SK-N-SH (cell line): ENCODE results near the gene CCL24. TPM values are rescaled to one million over a fixed set of nuclear protein-coding genes. Genes with fewer than 3 reads are reported as not detected.

Experiments
- CTCF ChIA-PET: fragments of 300-600, 350-600 bp; formaldehyde crosslinking; extraction: SDS; loops from one replicate; lab custom pipeline; 2021; lab: Yijun Ruan, JAX
- POLR2A ChIA-PET: fragments of 350-600 bp; sonication (Branson Sonifier 250); formaldehyde crosslinking; extraction: SDS; loops from one replicate; lab custom pipeline; 2020; ENCODE audit warnings: antibody characterized with exemption, inconsistent platforms; lab: Yijun Ruan, JAX
- DNase-seq: peaks from one replicate; pipeline ENCODE4 v3.0.0; 2012
- H2AFZ ChIP-seq: fragments of 200-600 bp; sonication (generic); 2 replicates; pipeline ENCODE4 v1.8.1; 2016; ENCODE audit warnings: antibody characterized with exemption, mild to moderate bottlenecking, low read depth
- H3F3A ChIP-seq: fragments of 200-600 bp; sonication (generic); replicated peaks from 2 replicates; pipeline ENCODE3; 2016; ENCODE audit warnings: antibody characterized with exemption, mild to moderate bottlenecking; ENCODE audit not compliant: insufficient read depth
- H3K27ac ChIP-seq, 2 experiments: fragments of 200-500 bp in 1 of 2; fragments of 200-600 bp in 1 of 2; sonication (Bioruptor generic) in 1 of 2; sonication (generic), shearing (Covaris generic) in 1 of 2; 2 replicates each; pipeline versions ENCODE4 v1.5.1 to v1.6.1; 2014 to 2016; ENCODE audit warnings: low read depth in 2 of 2, inconsistent platforms in 1 of 2, low read length in 1 of 2, mild to moderate bottlenecking in 1 of 2, mixed read lengths in 1 of 2
- H3K27me3 ChIP-seq: fragments of 200-600 bp; sonication (generic), shearing (Covaris generic); 2 replicates; pipeline ENCODE4 v1.6.1; 2016; ENCODE audit warnings: mixed run types; ENCODE audit not compliant: insufficient read depth
- H3K36me3 ChIP-seq, 2 experiments: fragments of 200-500 bp in 1 of 2; fragments of 200-600 bp in 1 of 2; sonication (Bioruptor generic) in 1 of 2; sonication (generic) in 1 of 2; replicated peaks in 1 of 2; 2 replicates each; pipeline versions ENCODE3 to v1.5.1; 2014 to 2016; ENCODE audit warnings: low read length in 1 of 2, mild to moderate bottlenecking in 1 of 2; ENCODE audit not compliant: insufficient read depth in 2 of 2, control insufficient read depth in 1 of 2
- H3K4me1 ChIP-seq, 2 experiments: fragments of 200-500 bp in 1 of 2; fragments of 200-600 bp in 1 of 2; sonication (Bioruptor generic) in 1 of 2; sonication (generic), shearing (Covaris generic) in 1 of 2; 2 replicates each; pipeline versions ENCODE4 v1.5.1 to v1.6.1; 2014 to 2016; ENCODE audit warnings: low read depth in 1 of 2, low read length in 1 of 2, mixed run types in 1 of 2; ENCODE audit not compliant: insufficient read depth in 2 of 2, control insufficient read depth in 1 of 2
- H3K4me2 ChIP-seq: fragments of 200-600 bp; sonication (generic), shearing (Covaris generic); 2 replicates; pipeline ENCODE4 v1.6.1; 2017; ENCODE audit warnings: mixed run types
- H3K4me3 ChIP-seq, 2 experiments: fragments of 200-500 bp in 1 of 2; fragments of 200-600 bp in 1 of 2; sonication (Bioruptor generic) in 1 of 2; sonication (generic), shearing (Covaris generic) in 1 of 2; 2 replicates each; pipeline versions ENCODE4 v1.5.1 to v1.8.1; 2014 to 2016; ENCODE audit warnings: low read depth in 2 of 2, inconsistent platforms in 1 of 2, low read length in 1 of 2, mild to moderate bottlenecking in 1 of 2, mixed read lengths in 1 of 2, moderate library complexity in 1 of 2
- H3K79me2 ChIP-seq: fragments of 200-600 bp; sonication (generic); 2 replicates; pipeline ENCODE4 v1.8.1; 2017; ENCODE audit warnings: mild to moderate bottlenecking; ENCODE audit not compliant: insufficient read depth
- H3K9ac ChIP-seq: fragments of 200-600 bp; sonication (generic); 2 replicates; pipeline ENCODE4 v1.6.1; 2017; ENCODE audit warnings: mixed run types
- H3K9me2 ChIP-seq: fragments of 200-600 bp; sonication (generic); 2 replicates; pipeline ENCODE4 v1.6.1; 2017; ENCODE audit warnings: mixed run types
- H3K9me3 ChIP-seq: fragments of 200-600 bp; sonication (generic); 2 replicates; pipeline ENCODE4 v1.6.1; 2017; ENCODE audit warnings: mixed run types, mild to moderate bottlenecking, moderate library complexity
- H4K20me1 ChIP-seq: fragments of 200-600 bp; sonication (generic); 2 replicates; pipeline ENCODE4 v1.6.1; 2017; ENCODE audit warnings: mild to moderate bottlenecking, mixed run types; ENCODE audit not compliant: insufficient read depth
- CHD2 ChIP-seq: fragments of 150-350 bp; IDR thresholded peaks from 2 replicates; pipeline ENCODE4 v1.6.1; 2018; ENCODE audit warnings: low read length; ENCODE audit not compliant: partially characterized antibody
- EP300 ChIP-seq, 2 experiments: IDR thresholded peaks; 2 replicates each; pipeline versions ENCODE4 v1.4.0 to v1.6.1; 2012; ENCODE audit warnings: borderline replicate concordance in 1 of 2, low read depth in 1 of 2, low read length in 1 of 2
- FOSL2 ChIP-seq: IDR thresholded peaks from 2 replicates; pipeline ENCODE4 v1.4.0; 2012; ENCODE audit warnings: low read depth, mild to moderate bottlenecking, moderate library complexity, borderline replicate concordance
- GABPA ChIP-seq: IDR thresholded peaks from 2 replicates; pipeline ENCODE4 v1.4.0; 2012; ENCODE audit warnings: low read depth, mild to moderate bottlenecking
- MXI1 ChIP-seq: IDR thresholded peaks from 2 replicates; pipeline ENCODE4 v1.6.1; 2012; ENCODE audit warnings: mild to moderate bottlenecking, low read depth, low read length, improper control_type of control experiment
- NFIC ChIP-seq: IDR thresholded peaks from 2 replicates; pipeline ENCODE4 v1.4.0; 2012; ENCODE audit warnings: borderline replicate concordance
- RCOR1 ChIP-seq: fragments of 150-350 bp; IDR thresholded peaks from 2 replicates; pipeline ENCODE4 v1.6.1; 2017; ENCODE audit warnings: antibody characterized with exemption, low read length
- RFX5 ChIP-seq: IDR thresholded peaks from 2 replicates; pipeline ENCODE4 v1.6.1; 2012; ENCODE audit warnings: mild to moderate bottlenecking, improper control_type of control experiment, low read length
- TAF1 ChIP-seq: IDR thresholded peaks from 2 replicates; pipeline ENCODE4 v1.6.1; 2012; ENCODE audit warnings: low read depth, mild to moderate bottlenecking, low read length, moderate library complexity, borderline replicate concordance
- WGBS: methylation state at CpG from one replicate; pipeline ENCODE4 v1.1.6; 2017; ENCODE audit warnings: low lambda C conversion rate; 5-methylcytosine and 5-hydroxymethylcytosine counted together
- polyA plus RNA-seq, 3 experiments: library from polyadenylated mRNA; depleted of rRNA; stranded (reverse); fragments of >200 nt; gene quantifications; 2 replicates each; pipeline ENCODE4 v1.2.3, GENCODE V29; 2012
- TF ChIP-seq, protein P1 (sequence below): IDR thresholded peaks from 2 replicates; pipeline ENCODE4; 2012
- TF ChIP-seq, protein P2 (sequence below): IDR thresholded peaks from 2 replicates; pipeline ENCODE4 v1.6.1; 2012; ENCODE audit warnings: mild to moderate bottlenecking, low read depth, low read length, moderate library complexity

CCL24 gene
- polyA plus RNA-seq, 1 of the 3 experiments (the other 2 are of a cell fraction) = not detected

DNA sequence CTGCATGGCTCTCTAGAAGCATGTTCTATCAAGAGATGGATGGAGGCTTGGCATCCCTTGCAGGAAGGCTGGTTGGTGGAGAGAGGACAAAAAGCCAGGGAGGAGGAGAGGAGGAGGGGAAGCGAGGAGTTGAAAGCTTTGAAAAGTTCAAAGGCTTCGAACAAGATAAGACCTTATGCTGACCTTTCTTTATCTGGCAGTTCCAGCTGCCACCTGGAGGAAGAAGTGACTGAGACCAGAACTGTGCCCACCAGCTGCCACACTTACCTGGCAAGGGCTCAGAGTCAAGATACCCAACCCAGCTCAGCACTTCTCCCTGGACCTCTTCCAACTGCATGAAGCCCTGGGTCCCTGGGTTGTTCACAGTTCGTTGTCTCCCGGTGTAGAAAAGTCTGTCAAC lies 14.8 kb downstream of the CCL24 start:
- H2AFZ ChIP-seq = no peak overlapping the region
- POLR2A ChIA-PET = interaction anchor here (0.6 kb wide), 1 partner anchor 1218 kb away, joined by 3 read pairs; no protein-coding TSS in a partner anchor

DNA sequence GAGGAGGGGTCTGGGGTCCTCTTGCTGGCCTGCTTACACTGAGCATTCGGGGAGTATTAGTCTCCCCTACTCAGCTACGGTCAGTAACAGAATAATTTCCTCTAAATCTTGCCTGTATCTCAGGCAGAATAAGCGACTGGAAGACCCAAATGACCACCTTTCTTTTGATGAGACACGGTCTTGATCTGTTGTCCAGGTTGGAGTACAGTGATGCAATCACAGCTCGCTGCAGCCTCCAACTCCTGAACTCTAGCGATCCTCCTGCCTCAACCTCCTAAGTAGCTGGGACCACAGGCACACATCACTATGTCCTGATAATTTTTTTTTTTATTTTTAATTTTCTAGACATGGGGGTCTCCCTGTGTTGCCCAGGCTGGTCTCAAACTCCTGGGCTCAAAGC lies 17.2 kb downstream of the CCL24 start:
- WGBS = 59% methylated on average over 6 of the region's 6 CpGs
- Histone ChIP-seq H2AFZ (no peak overlapping the region), H3K9me2 (no peaks in the 10 kb centered on the region), H3K27ac (no peak overlapping the region), H3K9me3 (no peaks in the 10 kb centered on the region), H3K4me2 (no peak overlapping the region), H3K36me3 (no peaks in the 10 kb centered on the region), H3K27me3 (peaks cover 43% of the 10 kb centered on the region), H4K20me1 (no peaks in the 10 kb centered on the region), H3K4me3 (no peak overlapping the region), H3F3A (no peaks in the 10 kb centered on the region), H3K9ac (no peak overlapping the region), H3K4me1 (no peaks in the 10 kb centered on the region), H3K79me2 (no peaks in the 10 kb centered on the region)
- TF ChIP-seq MXI1 = no peak
- no peak for TF ChIP-seq NFIC
- TF ChIP-seq RCOR1 = no peak
- no peak for TF ChIP-seq CHD2
- TF ChIP-seq, protein P1, sequence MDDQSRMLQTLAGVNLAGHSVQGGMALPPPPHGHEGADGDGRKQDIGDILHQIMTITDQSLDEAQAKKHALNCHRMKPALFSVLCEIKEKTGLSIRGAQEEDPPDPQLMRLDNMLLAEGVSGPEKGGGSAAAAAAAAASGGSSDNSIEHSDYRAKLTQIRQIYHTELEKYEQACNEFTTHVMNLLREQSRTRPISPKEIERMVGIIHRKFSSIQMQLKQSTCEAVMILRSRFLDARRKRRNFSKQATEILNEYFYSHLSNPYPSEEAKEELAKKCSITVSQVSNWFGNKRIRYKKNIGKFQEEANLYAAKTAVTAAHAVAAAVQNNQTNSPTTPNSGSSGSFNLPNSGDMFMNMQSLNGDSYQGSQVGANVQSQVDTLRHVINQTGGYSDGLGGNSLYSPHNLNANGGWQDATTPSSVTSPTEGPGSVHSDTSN = no peak
- no peak for TF ChIP-seq EP300 (IDR thresholded peaks at IDR 0.05; ENCODE audit: borderline replicate concordance in 1 of 2, low read depth in 1 of 2, low read length in 1 of 2)
- no peak for DNase-seq
- ChIA-PET CTCF (interaction anchor here (0.6 to 1.3 kb wide), 2 partner anchors 34 to 124 kb away, joined by 3 to 6 read pairs; no protein-coding TSS in a partner anchor), POLR2A (no interaction called here)

More for the DNA sequence above, 14.8 kb downstream of the CCL24 start:
- no peak overlapping the region for H3K9ac ChIP-seq
- peaks cover 38% of the 10 kb centered on the region for H3K27me3 ChIP-seq
- no peak overlapping the region for H3K4me2 ChIP-seq
- no peaks in the 10 kb centered on the region for H3K36me3 ChIP-seq
- no peak for TF ChIP-seq TAF1
- TF ChIP-seq, protein P1 = no peak
- H3K9me3 ChIP-seq = no peaks in the 10 kb centered on the region
- no peaks in the 10 kb centered on the region for H3F3A ChIP-seq
- H3K4me1 ChIP-seq = no peaks in the 10 kb centered on the region
- no peaks in the 10 kb centered on the region for H4K20me1 ChIP-seq
- no peak overlapping the region for H3K4me3 ChIP-seq
- WGBS = 63% methylated on average over 4 of the region's 4 CpGs
- CTCF ChIA-PET = interaction anchor here (0.7 to 1.0 kb wide), 3 partner anchors 36 to 221 kb away, joined by 3 to 5 read pairs (median 4); no protein-coding TSS in a partner anchor
- no peak for DNase-seq
- no peaks in the 10 kb centered on the region for H3K79me2 ChIP-seq
- no peaks in the 10 kb centered on the region for H3K9me2 ChIP-seq
- H3K27ac ChIP-seq = no peak overlapping the region

DNA sequence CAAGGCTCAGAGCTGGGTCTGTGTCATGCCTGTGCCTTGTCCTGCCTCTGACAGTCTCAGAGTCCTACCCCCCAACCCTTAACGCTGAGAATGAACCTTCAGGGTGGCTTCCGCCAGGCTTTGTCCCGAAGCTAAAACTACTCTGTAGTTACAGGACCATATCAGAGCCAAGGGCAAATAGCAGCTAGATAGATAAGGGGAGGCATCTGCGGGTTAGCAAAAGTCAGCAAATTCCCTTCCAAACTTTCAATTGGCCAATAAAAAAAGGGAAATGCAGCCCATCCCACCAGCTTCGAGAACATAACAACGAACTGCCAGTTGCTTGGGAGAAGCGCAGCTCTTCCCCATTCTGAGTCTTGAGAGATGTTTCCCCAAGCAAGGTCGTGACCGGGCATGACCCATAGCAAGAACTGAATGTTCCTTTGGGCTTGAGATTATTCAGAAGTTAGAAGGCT lies 17.7 kb downstream of the CCL24 start:
- Histone ChIP-seq H2AFZ (no peak overlapping the region), H3K9me3 (no peaks in the 10 kb centered on the region), H3K27me3 (peaks cover 43% of the 10 kb centered on the region)
- DNase-seq = no peak
- TF ChIP-seq, protein P2, sequence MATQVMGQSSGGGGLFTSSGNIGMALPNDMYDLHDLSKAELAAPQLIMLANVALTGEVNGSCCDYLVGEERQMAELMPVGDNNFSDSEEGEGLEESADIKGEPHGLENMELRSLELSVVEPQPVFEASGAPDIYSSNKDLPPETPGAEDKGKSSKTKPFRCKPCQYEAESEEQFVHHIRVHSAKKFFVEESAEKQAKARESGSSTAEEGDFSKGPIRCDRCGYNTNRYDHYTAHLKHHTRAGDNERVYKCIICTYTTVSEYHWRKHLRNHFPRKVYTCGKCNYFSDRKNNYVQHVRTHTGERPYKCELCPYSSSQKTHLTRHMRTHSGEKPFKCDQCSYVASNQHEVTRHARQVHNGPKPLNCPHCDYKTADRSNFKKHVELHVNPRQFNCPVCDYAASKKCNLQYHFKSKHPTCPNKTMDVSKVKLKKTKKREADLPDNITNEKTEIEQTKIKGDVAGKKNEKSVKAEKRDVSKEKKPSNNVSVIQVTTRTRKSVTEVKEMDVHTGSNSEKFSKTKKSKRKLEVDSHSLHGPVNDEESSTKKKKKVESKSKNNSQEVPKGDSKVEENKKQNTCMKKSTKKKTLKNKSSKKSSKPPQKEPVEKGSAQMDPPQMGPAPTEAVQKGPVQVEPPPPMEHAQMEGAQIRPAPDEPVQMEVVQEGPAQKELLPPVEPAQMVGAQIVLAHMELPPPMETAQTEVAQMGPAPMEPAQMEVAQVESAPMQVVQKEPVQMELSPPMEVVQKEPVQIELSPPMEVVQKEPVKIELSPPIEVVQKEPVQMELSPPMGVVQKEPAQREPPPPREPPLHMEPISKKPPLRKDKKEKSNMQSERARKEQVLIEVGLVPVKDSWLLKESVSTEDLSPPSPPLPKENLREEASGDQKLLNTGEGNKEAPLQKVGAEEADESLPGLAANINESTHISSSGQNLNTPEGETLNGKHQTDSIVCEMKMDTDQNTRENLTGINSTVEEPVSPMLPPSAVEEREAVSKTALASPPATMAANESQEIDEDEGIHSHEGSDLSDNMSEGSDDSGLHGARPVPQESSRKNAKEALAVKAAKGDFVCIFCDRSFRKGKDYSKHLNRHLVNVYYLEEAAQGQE = no peak
- TF ChIP-seq FOSL2 (no peak), RFX5 (no peak), GABPA (no peak), TAF1 (no peak)
- TF ChIP-seq, protein P1 = no peak
- TF ChIP-seq, all 33 proteins: peak for 0
- no peaks in the 10 kb centered on the region for H3K9me2 ChIP-seq
- POLR2A ChIA-PET = no interaction called here
- no peak overlapping the region for H3K4me2 ChIP-seq
- CTCF ChIA-PET = interaction anchor here (0.6 to 1.3 kb wide), 2 partner anchors 33 to 124 kb away, joined by 3 to 6 read pairs; no protein-coding TSS in a partner anchor
- no peaks in the 10 kb centered on the region for H3K79me2 ChIP-seq
- H3K4me3 ChIP-seq = no peak overlapping the region
- no peak overlapping the region for H3K27ac ChIP-seq
- 53% methylated on average over 9 of the region's 9 CpGs for WGBS
- no peak overlapping the region for H3K9ac ChIP-seq
- no peaks in the 10 kb centered on the region for H3K4me1 ChIP-seq
- H3K36me3 ChIP-seq = no peaks in the 10 kb centered on the region
- no peaks in the 10 kb centered on the region for H4K20me1 ChIP-seq
- no peaks in the 10 kb centered on the region for H3F3A ChIP-seq
